Umbilical cord (tissue), 2 donors: Measurements from ENCODE around the gene PTH2. TPM values are rescaled to one million over a fixed set of nuclear protein-coding genes. Genes with fewer than 3 reads are reported as not detected.
"Not testable (repeated sequence)": the region's sequence is repeated elsewhere in the genome, so short reads cannot be mapped to it uniquely, and the experiment has no call there.

Experiments
- DNase-seq: peaks from one replicate; pipeline ENCODE4 v3.0.0-alpha.2; 2015; ENCODE audit warnings: low spot score
- total RNA-seq: library from RNA; depleted of rRNA; stranded (reverse); fragments of >200 nt; gene quantifications from one replicate; pipeline ENCODE4 v1.2.3, GENCODE V29; 2014; ENCODE audit warnings: low replicate concordance; ENCODE audit not compliant: insufficient read depth

The PTH2 gene
- not detected for total RNA-seq

DNA sequence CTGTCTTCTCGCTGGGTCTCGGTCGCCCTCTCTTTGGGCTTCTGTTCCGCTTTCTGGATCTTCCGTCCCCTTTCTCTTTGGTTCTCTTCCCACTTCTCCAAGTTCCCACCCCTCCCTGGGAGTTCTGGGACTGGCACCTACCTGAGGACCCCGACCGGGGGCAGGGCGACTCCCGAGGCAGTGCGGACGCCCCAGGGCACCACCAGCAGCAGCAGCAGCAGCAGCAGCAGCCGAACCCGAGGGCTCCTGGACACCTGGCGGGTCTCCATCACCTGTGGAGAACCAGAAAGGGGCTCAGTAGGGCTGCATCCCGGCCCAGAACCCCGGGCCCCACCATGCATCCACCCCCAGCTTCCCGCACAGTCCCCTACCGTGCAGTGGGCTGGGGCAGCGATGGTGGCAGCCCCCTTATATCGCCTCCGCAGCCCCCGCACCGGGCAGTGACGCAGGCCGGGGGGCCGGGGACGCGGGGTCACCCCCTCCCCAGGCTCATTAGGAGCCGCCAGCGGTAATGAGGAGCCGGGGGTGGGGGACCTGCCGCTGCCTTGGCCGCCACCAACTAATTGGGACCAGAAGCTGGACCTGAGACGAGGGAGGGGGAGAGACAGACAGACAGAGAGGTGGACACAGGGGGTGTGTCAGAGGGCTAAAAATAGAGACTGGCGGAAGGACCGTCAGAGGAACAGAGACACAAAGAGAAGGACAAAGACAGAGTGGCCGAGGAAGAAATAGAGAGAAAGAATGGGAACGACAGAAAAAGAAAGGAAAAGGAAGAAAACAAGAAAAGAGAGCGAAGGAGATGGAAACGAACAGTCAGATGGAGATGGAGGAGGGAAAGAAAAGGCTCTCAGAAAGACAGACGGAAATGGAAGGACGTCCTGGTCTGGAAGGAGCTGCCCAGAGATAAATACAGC, at the start of gene PTH2:
Gene PTH2, minus strand, starts transcription at position 371 of the 914 bp plus-strand sequence. Its CDS starts 102 bp downstream, at position 269.
- no peak for DNase-seq

DNA sequence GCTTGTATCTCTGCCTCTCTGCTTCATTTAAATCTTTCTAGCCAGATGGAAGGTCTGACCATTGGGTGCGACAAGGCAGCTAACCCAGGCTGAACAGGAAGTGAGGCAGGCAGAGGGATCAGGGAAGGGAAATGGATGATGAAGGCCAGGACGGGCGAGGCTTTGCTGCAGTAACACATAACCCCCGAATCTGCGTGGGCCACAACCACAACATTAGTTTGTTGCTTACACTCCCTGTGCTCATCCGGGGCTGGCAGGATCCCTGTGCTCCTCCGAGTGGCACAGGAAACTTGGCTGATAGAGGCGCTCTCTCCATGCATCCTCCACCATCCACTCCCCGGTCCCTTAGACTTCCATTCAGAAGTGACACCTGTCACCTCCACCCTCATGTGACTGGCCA, 49.7 kb upstream of the PTH2 start:
- no peak for DNase-seq

DNA sequence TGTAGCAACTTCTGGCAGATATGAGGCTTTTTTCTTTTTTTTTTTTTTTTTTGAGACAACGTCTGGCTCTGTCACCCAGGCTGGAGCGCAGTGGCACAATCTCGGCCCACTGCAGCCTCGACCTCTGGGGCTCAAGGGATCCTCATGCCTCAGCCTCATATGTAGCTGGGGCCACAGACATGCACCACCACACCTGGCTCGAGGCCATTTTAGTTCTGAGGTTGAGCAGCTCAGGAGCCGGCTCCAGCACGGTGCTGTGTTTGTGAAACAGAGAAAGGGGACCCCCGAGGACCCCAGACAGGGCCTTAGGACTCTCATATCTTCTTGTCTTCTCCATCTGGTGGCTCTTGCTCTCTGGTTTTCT, 47.4 kb upstream of the PTH2 start:
- DNase-seq = no peak

- DNase-seq = no peak
Measured at GRCh38 chr19:49469828-49470614, 46.8 kb upstream of the PTH2 start.

GRCh38 chr19:49468746-49469447, 45.7 kb upstream of the PTH2 start:
- DNase-seq = peak; percentile 91

GRCh38 chr19:49468199-49468598, 45.0 kb upstream of the PTH2 start:
- no peak for DNase-seq

DNA sequence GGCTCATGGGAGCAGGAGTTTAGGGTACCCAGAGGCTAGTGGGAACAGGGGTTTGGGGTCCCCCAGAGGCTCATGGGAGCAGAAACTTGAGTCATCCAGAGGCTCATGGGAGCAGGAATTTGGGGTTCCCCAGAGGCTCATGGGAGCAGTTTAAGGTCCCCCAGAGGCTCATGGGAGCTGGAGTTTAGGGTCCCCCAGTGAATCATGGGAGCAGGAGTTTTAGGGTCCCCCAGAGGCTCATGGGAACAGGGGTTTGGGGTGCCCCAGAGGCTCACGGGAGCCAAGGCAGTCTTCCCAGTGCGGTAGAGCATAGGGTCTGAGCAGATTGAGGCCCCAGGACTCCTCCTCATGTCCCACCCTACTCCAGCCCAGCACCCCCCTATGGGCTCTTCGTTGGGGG, 42.1 kb upstream of the PTH2 start:
- DNase-seq = no peak

DNA sequence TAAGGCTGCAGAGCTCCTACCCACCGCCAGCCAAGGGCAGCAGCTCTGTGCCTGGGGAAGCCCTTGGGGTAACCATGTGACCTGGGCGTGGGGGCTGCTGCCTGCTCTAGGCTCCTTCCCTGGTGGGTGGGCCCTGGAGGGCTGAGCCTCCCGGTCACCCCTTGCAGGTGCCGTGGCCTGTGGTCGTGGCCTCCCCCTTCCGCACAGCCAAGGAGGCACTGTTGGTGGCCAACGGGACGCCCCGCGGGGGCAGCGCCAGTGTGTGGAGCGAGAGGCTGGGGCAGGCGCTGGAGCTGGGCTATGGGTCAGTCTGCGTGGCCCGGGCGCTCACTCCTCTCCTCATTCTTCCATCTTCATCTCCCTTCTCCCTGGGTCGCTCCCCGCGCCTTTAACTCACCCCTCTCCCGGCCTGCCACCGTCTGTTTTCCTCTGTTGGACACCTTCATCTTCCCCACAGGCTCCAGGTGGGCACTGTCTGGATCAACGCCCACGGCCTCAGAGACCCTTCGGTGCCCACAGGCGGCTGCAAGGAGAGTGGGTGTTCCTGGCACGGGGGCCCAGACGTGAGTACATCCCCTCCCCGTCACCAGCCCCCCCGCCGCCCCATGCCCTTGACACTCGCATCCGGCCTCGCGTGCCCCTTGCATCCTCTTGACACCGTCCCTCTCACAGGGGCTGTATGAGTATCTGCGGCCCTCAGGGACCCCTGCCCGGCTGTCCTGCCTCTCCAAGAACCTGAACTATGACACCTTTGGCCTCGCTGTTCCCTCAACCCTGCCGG, 40.9 kb upstream of the PTH2 start:
- no peak for DNase-seq

DNA sequence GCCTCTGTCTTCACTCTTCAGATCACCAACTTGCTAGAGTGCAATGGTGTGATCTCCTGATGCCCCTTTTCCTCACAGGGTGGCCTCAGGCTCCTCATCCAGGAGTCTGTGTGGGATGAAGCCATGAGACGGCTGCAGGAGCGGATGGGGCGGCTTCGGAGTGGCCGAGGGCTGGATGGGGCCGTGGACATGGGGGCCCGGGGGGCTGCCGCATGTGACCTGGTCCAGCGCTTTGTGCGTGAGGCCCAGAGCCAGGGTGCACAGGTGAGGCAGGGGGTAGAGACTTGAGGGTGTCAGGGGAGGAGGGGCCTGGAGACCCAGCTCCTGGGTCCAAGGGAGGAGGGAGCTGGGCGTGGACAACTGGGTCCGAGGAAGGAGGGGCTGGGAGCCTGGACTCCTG, 39.3 kb upstream of the PTH2 start:
- no peak for DNase-seq

DNA sequence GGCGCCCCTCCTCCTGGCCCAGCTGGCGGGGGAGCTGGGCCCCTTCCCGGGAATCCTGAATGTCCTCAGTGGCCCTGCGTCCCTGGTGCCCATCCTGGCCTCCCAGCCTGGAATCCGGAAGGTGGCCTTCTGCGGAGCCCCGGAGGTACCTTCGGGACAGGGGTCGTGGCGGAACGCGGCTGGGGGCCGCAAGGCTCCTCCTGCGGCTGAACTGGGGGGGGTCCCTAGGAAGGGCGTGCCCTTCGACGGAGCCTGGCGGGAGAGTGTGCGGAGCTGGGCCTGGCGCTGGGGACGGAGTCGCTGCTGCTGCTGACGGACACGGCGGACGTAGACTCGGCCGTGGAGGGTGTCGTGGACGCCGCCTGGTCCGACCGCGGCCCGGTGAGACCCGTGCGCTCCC, 38.4 kb upstream of the PTH2 start:
- DNase-seq = no peak

- not testable (repeated sequence) for DNase-seq
Measured at GRCh38 chr19:49461130-49461529, 37.9 kb upstream of the PTH2 start.

GRCh38 chr19:49459388-49459787, 36.1 kb upstream of the PTH2 start:
- DNase-seq = no peak

DNA sequence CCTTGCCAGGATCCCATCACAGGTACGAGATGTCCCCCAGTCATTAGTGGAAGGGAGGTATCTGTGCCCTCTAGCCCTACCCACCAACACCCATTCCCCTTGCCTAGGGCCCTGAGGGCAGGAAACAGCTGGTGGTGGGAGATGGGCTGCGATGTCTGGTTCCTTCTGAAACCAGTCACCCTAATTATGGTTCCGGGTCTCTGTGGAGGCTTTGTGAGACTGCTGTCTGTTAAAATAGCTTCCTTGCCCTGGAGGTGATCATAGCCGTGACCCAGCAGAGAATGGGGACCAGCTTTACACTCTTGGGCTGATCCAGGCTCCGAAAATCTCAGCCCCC, 35.3 kb upstream of the PTH2 start:
- DNase-seq = no peak

GRCh38 chr19:49456326-49456725, 33.1 kb upstream of the PTH2 start:
- DNase-seq = no peak

GRCh38 chr19:49455773-49456172, 32.5 kb upstream of the PTH2 start:
- no peak for DNase-seq

DNA sequence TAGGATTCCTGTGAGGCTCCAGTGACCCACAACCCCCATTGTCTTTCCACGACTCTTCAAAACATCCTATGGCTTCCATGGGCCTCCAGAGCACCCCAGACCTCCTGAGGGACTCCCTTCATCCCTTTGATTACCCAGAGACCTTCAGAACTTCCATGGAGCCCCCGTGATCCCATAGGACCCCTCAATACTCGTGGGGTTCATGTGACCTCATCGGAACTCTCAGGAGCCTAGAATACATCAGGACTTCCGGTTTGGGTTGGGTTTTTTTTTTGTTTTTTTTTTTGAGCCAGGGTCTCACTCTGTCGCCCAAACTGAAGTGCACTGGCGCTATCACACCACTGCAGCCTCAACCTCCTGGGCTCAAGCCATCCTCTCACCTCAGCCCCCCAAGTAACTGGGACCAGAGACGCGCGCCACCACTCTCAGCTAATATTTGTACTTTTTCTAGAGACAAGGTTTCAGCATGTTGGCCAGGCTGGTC, 30.6 kb upstream of the PTH2 start:
- DNase-seq = no peak

- peak; percentile 99 for DNase-seq
Measured at GRCh38 chr19:49453013-49453756, 29.9 kb upstream of the PTH2 start, which contains the start of gene ALDH16A1. Gene ALDH16A1, plus strand, starts transcription at chr19:49453225. Its CDS starts 107 bp downstream, at chr19:49453332.

DNA sequence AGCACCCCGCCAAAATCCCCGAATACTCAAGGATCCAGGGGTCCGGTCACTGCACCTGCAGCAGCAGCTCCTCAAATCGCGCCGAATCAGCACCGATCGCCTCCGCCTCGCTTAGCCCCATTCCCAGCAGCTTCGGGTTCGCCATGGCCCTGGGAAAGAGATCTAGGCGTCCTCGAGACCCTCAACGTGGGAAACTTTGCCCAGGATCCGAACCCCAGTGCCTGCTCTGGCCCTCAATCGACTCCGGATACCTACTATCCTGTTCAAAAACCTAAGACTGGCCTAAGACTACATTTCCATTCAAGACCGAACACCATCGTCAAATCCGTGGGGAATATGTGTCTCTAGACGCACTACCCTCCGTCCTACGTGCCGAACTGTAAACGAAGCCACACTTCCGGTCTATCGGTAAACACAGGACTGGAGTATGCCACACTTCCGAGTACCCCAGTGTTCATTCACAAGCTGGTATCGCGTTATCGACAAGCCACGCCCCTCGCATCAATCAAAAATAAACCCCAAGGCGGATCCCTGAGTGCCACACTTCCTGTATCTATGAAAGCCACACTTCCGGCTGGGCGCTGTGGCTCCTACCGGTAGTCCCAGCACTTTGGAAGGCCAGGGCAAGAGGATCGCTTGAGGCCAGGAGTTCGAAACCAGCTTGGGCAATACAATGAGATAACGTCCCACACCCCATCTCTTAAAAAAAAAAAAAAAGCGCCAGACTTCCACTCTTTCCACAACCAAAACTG, 28.4 kb upstream of the PTH2 start, which contains the start of gene PIH1D1:
Gene PIH1D1, minus strand, starts transcription at position 385 of the 752 bp plus-strand sequence. Its CDS starts 240 bp downstream, at position 145.
- DNase-seq = peak; percentile 100

GRCh38 chr19:49450405-49450804, 27.2 kb upstream of the PTH2 start:
- no peak for DNase-seq

- DNase-seq = no peak
Measured at GRCh38 chr19:49448432-49448786, 25.2 kb upstream of the PTH2 start.
